OCI-LY7 (cell line): ENCODE results near the gene SLC30A7.

Experiments
- EZH2phosphoT487 ChIP-seq: fragments of 200-600 bp; sonication (generic); IDR thresholded peaks from 2 replicates; pipeline ENCODE4 v1.6.1; 2018; ENCODE audit warnings: low read depth, borderline replicate concordance, mild to moderate bottlenecking, mixed run types, antibody characterized with exemption, low read length, moderate library complexity, mixed read lengths
- TF ChIP-seq, protein P1 (sequence below): fragments of 200-600 bp; sonication (generic); conservative IDR thresholded peaks from 2 replicates; pipeline ENCODE4 v1.5.1; 2014; ENCODE audit warnings: mild to moderate bottlenecking, antibody characterized with exemption, low read length, moderate library complexity, mixed read lengths

DNA sequence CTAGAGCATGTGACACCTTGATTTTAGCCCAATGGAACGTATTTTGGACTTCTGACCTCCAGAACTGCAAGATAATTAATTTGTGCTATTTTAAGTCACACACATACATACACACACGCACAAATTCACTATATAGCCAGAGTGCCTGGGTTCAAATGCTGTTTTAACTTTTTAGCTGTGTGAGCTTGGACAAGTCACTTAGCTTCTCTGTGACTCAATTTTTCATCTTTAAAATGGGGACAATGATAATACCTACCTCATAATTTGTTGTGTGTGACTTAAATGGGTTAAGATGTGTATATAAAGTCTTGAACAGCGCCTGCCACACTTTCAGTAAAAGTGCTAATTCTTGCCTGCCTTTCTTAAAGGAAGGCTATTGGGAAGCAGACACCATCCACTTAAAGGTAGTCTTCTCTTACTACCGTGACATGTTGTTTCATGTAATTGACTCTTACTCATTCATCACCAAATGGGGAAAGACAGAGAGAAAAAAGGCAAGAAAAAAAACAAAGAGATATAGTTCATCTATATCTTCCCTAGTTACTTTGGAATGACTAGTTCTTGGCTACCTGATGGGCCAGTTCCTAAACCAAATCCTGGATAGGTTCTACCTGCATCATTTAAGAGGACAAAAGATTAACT lies 56.3 kb downstream of the SLC30A7 start:
- TF ChIP-seq, protein P1, sequence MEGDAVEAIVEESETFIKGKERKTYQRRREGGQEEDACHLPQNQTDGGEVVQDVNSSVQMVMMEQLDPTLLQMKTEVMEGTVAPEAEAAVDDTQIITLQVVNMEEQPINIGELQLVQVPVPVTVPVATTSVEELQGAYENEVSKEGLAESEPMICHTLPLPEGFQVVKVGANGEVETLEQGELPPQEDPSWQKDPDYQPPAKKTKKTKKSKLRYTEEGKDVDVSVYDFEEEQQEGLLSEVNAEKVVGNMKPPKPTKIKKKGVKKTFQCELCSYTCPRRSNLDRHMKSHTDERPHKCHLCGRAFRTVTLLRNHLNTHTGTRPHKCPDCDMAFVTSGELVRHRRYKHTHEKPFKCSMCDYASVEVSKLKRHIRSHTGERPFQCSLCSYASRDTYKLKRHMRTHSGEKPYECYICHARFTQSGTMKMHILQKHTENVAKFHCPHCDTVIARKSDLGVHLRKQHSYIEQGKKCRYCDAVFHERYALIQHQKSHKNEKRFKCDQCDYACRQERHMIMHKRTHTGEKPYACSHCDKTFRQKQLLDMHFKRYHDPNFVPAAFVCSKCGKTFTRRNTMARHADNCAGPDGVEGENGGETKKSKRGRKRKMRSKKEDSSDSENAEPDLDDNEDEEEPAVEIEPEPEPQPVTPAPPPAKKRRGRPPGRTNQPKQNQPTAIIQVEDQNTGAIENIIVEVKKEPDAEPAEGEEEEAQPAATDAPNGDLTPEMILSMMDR = no peak
- no peak for TF ChIP-seq EZH2phosphoT487
